IgD-negative memory B cell (primary cell): ENCODE measurements around the gene SEC24D. TPM values are rescaled to one million over a fixed set of nuclear protein-coding genes. Genes with fewer than 3 reads are reported as not detected.
A peak's percentile ranks its signal among the peaks of the same experiment; 100 is the strongest.

Source experiments
- H3K27ac Mint-ChIP-seq, 3 donors: one replicate each; pipeline ENCODE4 v1.8.0; 2020 to 2022; ENCODE audit warnings: mild to moderate bottlenecking in 3 of 3, mixed read lengths in 3 of 3, moderate library complexity in 1 of 3
- H3K27me3 Mint-ChIP-seq: one replicate; pipeline ENCODE4 v1.8.0; 2021; ENCODE audit warnings: mixed read lengths
- H3K36me3 Mint-ChIP-seq: one replicate; pipeline ENCODE4 v1.8.0; 2020; ENCODE audit warnings: mild to moderate bottlenecking, mixed read lengths
- H3K4me1 Mint-ChIP-seq, 3 donors: one replicate each; pipeline ENCODE4 v1.8.0; 2020 to 2022; ENCODE audit warnings: mixed read lengths in 3 of 3, mild to moderate bottlenecking in 1 of 3
- H3K4me3 Mint-ChIP-seq, 4 donors: one replicate each; pipeline ENCODE4 v1.8.0; 2020 to 2022; ENCODE audit warnings: mild to moderate bottlenecking in 4 of 4, mixed read lengths in 4 of 4, moderate library complexity in 3 of 4
- H3K9me3 Mint-ChIP-seq, 3 donors: one replicate each; pipeline ENCODE4 v1.8.0; 2020 to 2021; ENCODE audit warnings: mixed read lengths in 3 of 3, mild to moderate bottlenecking in 1 of 3
- polyA plus RNA-seq: library from polyadenylated mRNA; unstranded; fragments of 300-500 nt; fragmentation: Illumina TruSeq; gene quantifications from one replicate; pipeline ENCODE4 v1.2.3, GENCODE V29; 2021

The SEC24D gene
- polyA plus RNA-seq, 1 donor from 2014 or later: 12.9 TPM

GRCh38 chr4:118833192-118833820 is 2.6 kb downstream of the SEC24D start:
- Mint-ChIP-seq H3K36me3 (peaks cover 4% of the 10 kb centered on the region), H3K4me3 (peak overlapping the region in 3 of 4 donors; percentile 26 to 65 (median 47)), H3K4me1 (peaks cover 9 to 30% (median 18%) of the 10 kb centered on the region in 3 donors), H3K27ac (peak overlapping the region in 1 of 3 donors; percentile 63), H3K9me3 (peaks cover 0 to 2% (median 0%) of the 10 kb centered on the region in 3 donors), H3K27me3 (no peaks in the 10 kb centered on the region)

GRCh38 chr4:118829107-118829506 is 6.8 kb downstream of the SEC24D start:
- H3K9me3 Mint-ChIP-seq: no peaks in the 10 kb centered on the region
- no peak overlapping the region for H3K27ac Mint-ChIP-seq
- peaks cover 19 to 34% (median 26%) of the 10 kb centered on the region in 3 donors for H3K4me1 Mint-ChIP-seq
- no peaks in the 10 kb centered on the region for H3K27me3 Mint-ChIP-seq
- H3K36me3 Mint-ChIP-seq: peaks cover 6% of the 10 kb centered on the region
- H3K4me3 Mint-ChIP-seq: no peak overlapping the region

- Mint-ChIP-seq H3K4me1 (peaks cover 15 to 24% (median 22%) of the 10 kb centered on the region in 3 donors), H3K27ac (peak overlapping the region in 1 of 3 donors; percentile 26), H3K9me3 (no peaks in the 10 kb centered on the region), H3K27me3 (no peaks in the 10 kb centered on the region), H3K36me3 (peaks cover 8% of the 10 kb centered on the region), H3K4me3 (peak overlapping the region in 1 of 4 donors; percentile 6)
Measured at GRCh38 chr4:118826723-118827444, 9.0 kb downstream of the SEC24D start.

- Mint-ChIP-seq H3K36me3 (peaks cover 7% of the 10 kb centered on the region), H3K4me3 (no peak overlapping the region), H3K27me3 (no peaks in the 10 kb centered on the region), H3K27ac (no peak overlapping the region), H3K9me3 (no peaks in the 10 kb centered on the region), H3K4me1 (peaks cover 13 to 24% (median 22%) of the 10 kb centered on the region in 3 donors)
Measured at GRCh38 chr4:118825799-118826198, 10.1 kb downstream of the SEC24D start.

- no peaks in the 10 kb centered on the region for H3K27me3 Mint-ChIP-seq
- peaks cover 5% of the 10 kb centered on the region for H3K36me3 Mint-ChIP-seq
- H3K27ac Mint-ChIP-seq: no peak overlapping the region
- H3K9me3 Mint-ChIP-seq: no peaks in the 10 kb centered on the region
- H3K4me3 Mint-ChIP-seq: no peak overlapping the region
- H3K4me1 Mint-ChIP-seq: peaks cover 10 to 24% (median 20%) of the 10 kb centered on the region in 3 donors
Measured at GRCh38 chr4:118824141-118824540, 11.8 kb downstream of the SEC24D start.

GRCh38 chr4:118823471-118823870 is 12.5 kb downstream of the SEC24D start:
- Mint-ChIP-seq H3K27me3 (no peaks in the 10 kb centered on the region), H3K4me3 (no peak overlapping the region), H3K36me3 (peaks cover 5% of the 10 kb centered on the region), H3K4me1 (peaks cover 10 to 24% (median 14%) of the 10 kb centered on the region in 3 donors), H3K9me3 (no peaks in the 10 kb centered on the region), H3K27ac (no peak overlapping the region)

GRCh38 chr4:118821590-118822293 is 14.2 kb downstream of the SEC24D start:
- H3K9me3 Mint-ChIP-seq: no peaks in the 10 kb centered on the region
- H3K27me3 Mint-ChIP-seq: no peaks in the 10 kb centered on the region
- H3K4me1 Mint-ChIP-seq: peaks cover 5 to 22% (median 8%) of the 10 kb centered on the region in 3 donors
- H3K27ac Mint-ChIP-seq: no peak overlapping the region
- H3K4me3 Mint-ChIP-seq: peak overlapping the region in 1 of 4 donors; percentile 61
- peaks cover 5% of the 10 kb centered on the region for H3K36me3 Mint-ChIP-seq

GRCh38 chr4:118817178-118817930 is 18.6 kb downstream of the SEC24D start:
- peaks cover 8% of the 10 kb centered on the region for H3K36me3 Mint-ChIP-seq
- H3K4me1 Mint-ChIP-seq: peaks cover 0 to 1% (median 0%) of the 10 kb centered on the region in 3 donors
- no peak overlapping the region for H3K4me3 Mint-ChIP-seq
- H3K27ac Mint-ChIP-seq: no peak overlapping the region
- H3K27me3 Mint-ChIP-seq: no peaks in the 10 kb centered on the region
- no peaks in the 10 kb centered on the region for H3K9me3 Mint-ChIP-seq

GRCh38 chr4:118816538-118817177 is 19.3 kb downstream of the SEC24D start:
- Mint-ChIP-seq H3K27me3 (no peaks in the 10 kb centered on the region), H3K4me1 (peaks cover 0 to 1% (median 0%) of the 10 kb centered on the region in 3 donors), H3K9me3 (no peaks in the 10 kb centered on the region), H3K4me3 (no peak overlapping the region), H3K27ac (no peak overlapping the region), H3K36me3 (peaks cover 5% of the 10 kb centered on the region)

GRCh38 chr4:118814891-118815290 is 21.0 kb downstream of the SEC24D start:
- H3K4me1 Mint-ChIP-seq: peaks cover 0 to 1% (median 0%) of the 10 kb centered on the region in 3 donors
- H3K27ac Mint-ChIP-seq: no peak overlapping the region
- H3K36me3 Mint-ChIP-seq: peaks cover 5% of the 10 kb centered on the region
- no peaks in the 10 kb centered on the region for H3K9me3 Mint-ChIP-seq
- H3K4me3 Mint-ChIP-seq: no peak overlapping the region
- H3K27me3 Mint-ChIP-seq: no peaks in the 10 kb centered on the region

GRCh38 chr4:118814058-118814457 is 21.9 kb downstream of the SEC24D start:
- Mint-ChIP-seq H3K4me3 (no peak overlapping the region), H3K4me1 (peaks cover 0 to 1% (median 0%) of the 10 kb centered on the region in 3 donors), H3K36me3 (peaks cover 5% of the 10 kb centered on the region), H3K27ac (no peak overlapping the region), H3K9me3 (no peaks in the 10 kb centered on the region), H3K27me3 (no peaks in the 10 kb centered on the region)

- Mint-ChIP-seq H3K27ac (no peak overlapping the region), H3K36me3 (peaks cover 5% of the 10 kb centered on the region), H3K4me3 (no peak overlapping the region), H3K9me3 (no peaks in the 10 kb centered on the region), H3K4me1 (peaks cover 0 to 1% (median 0%) of the 10 kb centered on the region in 3 donors), H3K27me3 (no peaks in the 10 kb centered on the region)
Measured at GRCh38 chr4:118813561-118813960, 22.4 kb downstream of the SEC24D start.

- H3K27me3 Mint-ChIP-seq: no peaks in the 10 kb centered on the region
- no peaks in the 10 kb centered on the region for H3K9me3 Mint-ChIP-seq
- peaks cover 5% of the 10 kb centered on the region for H3K36me3 Mint-ChIP-seq
- peaks cover 0 to 1% (median 0%) of the 10 kb centered on the region in 3 donors for H3K4me1 Mint-ChIP-seq
- no peak overlapping the region for H3K4me3 Mint-ChIP-seq
- H3K27ac Mint-ChIP-seq: no peak overlapping the region
Measured at GRCh38 chr4:118811832-118812231, 24.1 kb downstream of the SEC24D start.
